Hepatocyte (in vitro differentiated cells): ENCODE results near the gene MOSMO. TPM values are rescaled to one million over a fixed set of nuclear protein-coding genes. Genes with fewer than 3 reads are reported as not detected.

Experiments used
- DNase-seq: peaks from one replicate; pipeline ENCODE4 v3.0.0-alpha.2; 2016; ENCODE audit warnings: low spot score
- H2AFZ ChIP-seq: fragments of 200-600 bp; sonication (generic); 2 replicates; pipeline ENCODE4 v1.6.0; 2016; ENCODE audit warnings: antibody characterized with exemption, mild to moderate bottlenecking
- H3K27ac ChIP-seq: fragments of 200-600 bp; sonication (generic); 2 replicates; pipeline ENCODE4 v1.5.1; 2016; ENCODE audit warnings: mild to moderate bottlenecking
- H3K27me3 ChIP-seq: fragments of 200-600 bp; sonication (generic); 2 replicates; pipeline ENCODE4 v1.6.1; 2016
- H3K36me3 ChIP-seq: fragments of 200-600 bp; sonication (generic); replicated peaks from 2 replicates; pipeline ENCODE4 v1.5.1; 2016; ENCODE audit warnings: low read depth; ENCODE audit not compliant: insufficient read depth
- H3K4me1 ChIP-seq: fragments of 200-600 bp; sonication (generic); 2 replicates; pipeline ENCODE4 v1.5.1; 2016; ENCODE audit warnings: mild to moderate bottlenecking, moderate library complexity; ENCODE audit not compliant: insufficient read depth
- H3K4me2 ChIP-seq: fragments of 200-600 bp; sonication (generic); 2 replicates; pipeline ENCODE4 v1.6.0; 2016
- H3K4me3 ChIP-seq: fragments of 200-600 bp; sonication (generic); 2 replicates; pipeline ENCODE4 v1.5.1; 2016; ENCODE audit warnings: mild to moderate bottlenecking
- H3K79me2 ChIP-seq: fragments of 200-600 bp; sonication (generic); 2 replicates; pipeline ENCODE4 v1.6.0; 2017; ENCODE audit warnings: mild to moderate bottlenecking
- H3K9me2 ChIP-seq: fragments of 200-600 bp; sonication (generic); replicated peaks from 2 replicates; pipeline ENCODE4 v1.6.0; 2017; ENCODE audit warnings: mild to moderate bottlenecking; ENCODE audit not compliant: insufficient read depth
- H3K9me3 ChIP-seq: fragments of 200-600 bp; sonication (generic); 2 replicates; pipeline ENCODE4 v1.5.1; 2016; ENCODE audit warnings: low read depth, mild to moderate bottlenecking
- H4K20me1 ChIP-seq: fragments of 200-600 bp; sonication (generic); 2 replicates; pipeline ENCODE4 v1.6.0; 2016; ENCODE audit warnings: mild to moderate bottlenecking; ENCODE audit not compliant: insufficient read depth, poor library complexity, severe bottlenecking
- EZH2 ChIP-seq: fragments of 200-600 bp; sonication (generic); IDR thresholded peaks from 2 replicates; pipeline ENCODE4 v1.6.1; 2016; ENCODE audit warnings: antibody characterized with exemption, mild to moderate bottlenecking, borderline replicate concordance
- EZH2phosphoT487 ChIP-seq: fragments of 200-600 bp; sonication (generic); IDR thresholded peaks from one replicate; pipeline ENCODE4 v1.6.1; 2018; ENCODE audit warnings: antibody characterized with exemption, mild to moderate bottlenecking, low read depth, moderate library complexity; ENCODE audit not compliant: unreplicated experiment, severe bottlenecking
- WGBS: methylation state at CpG from one replicate; pipeline ENCODE4 v1.1.6; 2016; ENCODE audit warnings: low lambda C conversion rate; ENCODE audit errors: missing lambda C conversion rate; 5-methylcytosine and 5-hydroxymethylcytosine counted together
- polyA plus RNA-seq: library from polyadenylated mRNA; unstranded; fragments of >200 nt; fragmentation: Nextera tagmentation; extraction: Ambion mirVana; gene quantifications from 2 replicates; pipeline ENCODE4 v1.2.1, GENCODE V29; 2016
- total RNA-seq: library from RNA; depleted of rRNA; stranded (reverse); fragments of >200 nt; gene quantifications from 2 replicates; pipeline ENCODE4 v1.2.3, GENCODE V29; 2014
- TF ChIP-seq, protein P1 (sequence below): fragments of 200-600 bp; sonication (generic); IDR thresholded peaks from 2 replicates; pipeline ENCODE4 v1.5.1; 2016; ENCODE audit warnings: antibody characterized with exemption, mild to moderate bottlenecking; ENCODE audit not compliant: poor library complexity

Gene MOSMO
- total and polyA plus RNA-seq, 2 experiments from 2014 or later: 6.5 to 16.1 TPM

DNA sequence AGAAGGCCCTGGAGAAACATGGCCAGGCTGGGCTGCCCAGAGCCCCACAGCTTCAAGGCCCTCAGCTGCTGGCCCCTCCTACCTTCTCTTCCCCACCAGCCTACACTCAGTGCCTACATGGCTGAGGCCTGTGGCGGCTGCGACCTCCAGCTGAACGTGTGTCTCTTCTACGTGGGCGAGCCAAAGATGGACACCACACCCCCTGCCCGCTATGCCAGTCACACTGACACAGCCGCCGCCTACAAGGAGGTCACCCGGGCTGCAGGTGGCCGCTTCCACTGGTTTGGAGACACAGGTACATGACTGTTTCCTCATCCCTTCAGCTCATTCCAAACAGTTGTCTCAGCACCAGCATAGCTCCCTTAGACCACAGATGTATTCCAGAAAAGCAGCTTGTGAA lies 124.9 kb downstream of the MOSMO start:
- no peak overlapping the region for H3K4me2 ChIP-seq
- no peak for DNase-seq
- H2AFZ ChIP-seq: no peak overlapping the region
- no peaks in the 10 kb centered on the region for H3K79me2 ChIP-seq
- no peak overlapping the region for H3K4me3 ChIP-seq
- no peaks in the 10 kb centered on the region for H3K9me2 ChIP-seq
- no peaks in the 10 kb centered on the region for H4K20me1 ChIP-seq
- H3K27me3 ChIP-seq: no peaks in the 10 kb centered on the region
- no peaks in the 10 kb centered on the region for H3K36me3 ChIP-seq
- H3K9me3 ChIP-seq: no peaks in the 10 kb centered on the region
- TF ChIP-seq EZH2phosphoT487 (no peak), EZH2 (no peak)
- TF ChIP-seq, protein P1, sequence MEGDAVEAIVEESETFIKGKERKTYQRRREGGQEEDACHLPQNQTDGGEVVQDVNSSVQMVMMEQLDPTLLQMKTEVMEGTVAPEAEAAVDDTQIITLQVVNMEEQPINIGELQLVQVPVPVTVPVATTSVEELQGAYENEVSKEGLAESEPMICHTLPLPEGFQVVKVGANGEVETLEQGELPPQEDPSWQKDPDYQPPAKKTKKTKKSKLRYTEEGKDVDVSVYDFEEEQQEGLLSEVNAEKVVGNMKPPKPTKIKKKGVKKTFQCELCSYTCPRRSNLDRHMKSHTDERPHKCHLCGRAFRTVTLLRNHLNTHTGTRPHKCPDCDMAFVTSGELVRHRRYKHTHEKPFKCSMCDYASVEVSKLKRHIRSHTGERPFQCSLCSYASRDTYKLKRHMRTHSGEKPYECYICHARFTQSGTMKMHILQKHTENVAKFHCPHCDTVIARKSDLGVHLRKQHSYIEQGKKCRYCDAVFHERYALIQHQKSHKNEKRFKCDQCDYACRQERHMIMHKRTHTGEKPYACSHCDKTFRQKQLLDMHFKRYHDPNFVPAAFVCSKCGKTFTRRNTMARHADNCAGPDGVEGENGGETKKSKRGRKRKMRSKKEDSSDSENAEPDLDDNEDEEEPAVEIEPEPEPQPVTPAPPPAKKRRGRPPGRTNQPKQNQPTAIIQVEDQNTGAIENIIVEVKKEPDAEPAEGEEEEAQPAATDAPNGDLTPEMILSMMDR: no peak
- H3K27ac ChIP-seq: no peak overlapping the region
- 98% methylated on average over 10 of the region's 10 CpGs for WGBS
- no peaks in the 10 kb centered on the region for H3K4me1 ChIP-seq

Other genes with a start within 250 kb of the MOSMO start
- 16.0 and 26.1 TPM in 2 replicates for gene NPIPB4, start 150.4 kb upstream of the MOSMO start, total RNA-seq
- gene NPIPB4, start 150.4 kb upstream of the MOSMO start, polyA plus RNA-seq: 25.8 and 39.1 TPM in 2 replicates
- 144 and 166 TPM in 2 replicates for gene UQCRC2, start 54.8 kb upstream of the MOSMO start, total RNA-seq
- 129 and 138 TPM in 2 replicates for gene UQCRC2, start 54.8 kb upstream of the MOSMO start, polyA plus RNA-seq
- gene PDZD9, start 7.0 kb upstream of the MOSMO start, total RNA-seq: 0.20 TPM in 1 of 2 replicates, not detected in the other
- not detected in 2 replicates for gene PDZD9, start 7.0 kb upstream of the MOSMO start, polyA plus RNA-seq
- 0.03 TPM in 1 of 2 replicates, not detected in the other for gene VWA3A, start 84.4 kb downstream of the MOSMO start, total RNA-seq
- gene VWA3A, start 84.4 kb downstream of the MOSMO start, polyA plus RNA-seq: not detected in 2 replicates
- gene SDR42E2, start 154.4 kb downstream of the MOSMO start, total RNA-seq: not detected in 2 replicates
- not detected in 2 replicates for gene SDR42E2, start 154.4 kb downstream of the MOSMO start, polyA plus RNA-seq
- gene EEF2K, start 198.2 kb downstream of the MOSMO start, total RNA-seq: 11.0 and 15.1 TPM in 2 replicates
- gene EEF2K, start 198.2 kb downstream of the MOSMO start, polyA plus RNA-seq: 7.9 and 8.6 TPM in 2 replicates